ENCODE results near the gene PALLD.

Gene PALLD

GRCh38 chr4:168765726-168766125 lies 268.9 kb downstream of the PALLD start:
- DNase-seq (ENCODE audit: low spot score) = no peak

GRCh38 chr4:168766604-168767316 lies 269.9 kb downstream of the PALLD start:
- DNase-seq (ENCODE audit: low spot score) = no peak

GRCh38 chr4:168769416-168769815 lies 272.6 kb downstream of the PALLD start:
- DNase-seq (ENCODE audit: low spot score) = no peak

- no peak for DNase-seq (ENCODE audit: low spot score)
Measured at GRCh38 chr4:168769837-168770236, 273.0 kb downstream of the PALLD start.

DNA sequence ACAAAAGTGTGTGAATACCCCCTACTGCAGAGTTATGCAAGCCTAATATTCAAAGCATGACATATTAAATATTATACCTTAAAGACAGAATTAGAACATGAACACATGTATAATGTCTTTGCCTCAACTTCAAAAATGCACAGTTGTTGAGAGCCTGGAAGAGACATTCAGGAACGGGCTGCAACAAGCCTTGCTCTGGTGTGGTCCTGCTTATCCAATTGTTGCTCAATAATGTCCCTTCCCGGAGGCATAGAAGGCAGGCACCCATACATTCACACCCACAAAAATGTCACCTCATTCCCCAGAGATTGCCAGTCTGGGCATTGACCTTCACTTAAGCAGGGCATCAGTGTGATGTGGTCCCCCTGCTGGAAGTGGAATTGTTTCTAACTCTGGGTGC lies 274.4 kb downstream of the PALLD start:
- DNase-seq (ENCODE audit: low spot score) = no peak

DNA sequence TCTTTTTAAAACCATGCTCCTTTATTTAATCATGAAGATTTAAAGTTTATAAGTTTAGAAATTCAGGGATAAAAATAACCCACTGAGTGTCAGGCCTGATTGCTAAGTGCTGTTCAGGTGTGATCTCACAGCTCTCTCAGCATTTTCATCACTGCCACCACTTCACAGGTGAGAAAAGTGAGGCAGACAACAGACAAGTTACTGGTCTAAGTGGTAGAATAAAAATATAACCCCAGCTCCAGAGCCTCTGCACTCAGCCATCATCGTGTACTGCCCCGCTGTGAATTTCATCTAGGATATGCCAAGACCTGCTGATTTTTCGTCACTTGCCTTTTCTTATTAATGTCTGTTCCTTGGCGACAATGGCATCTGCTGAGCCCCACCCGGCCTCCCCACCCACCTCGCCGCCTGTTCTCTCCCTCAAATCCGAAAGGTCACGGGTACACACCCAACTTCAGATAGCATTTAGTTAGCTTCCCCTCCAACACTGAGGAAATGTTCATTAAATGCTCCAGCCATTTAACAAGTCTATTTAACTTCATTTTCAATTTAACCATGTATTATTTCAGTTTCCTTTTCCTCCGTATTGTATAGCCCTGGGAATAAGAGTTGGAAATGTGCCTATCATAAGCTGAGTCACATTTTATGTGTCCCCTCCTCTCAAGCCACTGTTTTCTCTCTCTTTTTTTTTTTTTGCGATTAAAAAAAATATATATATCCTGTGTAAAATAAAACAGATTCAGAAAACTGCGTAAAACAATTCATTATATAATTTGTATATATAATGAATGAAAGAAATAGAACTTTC lies 276.7 kb downstream of the PALLD start:
- no peak for DNase-seq (ENCODE audit: low spot score)

GRCh38 chr4:168776382-168776781 lies 279.5 kb downstream of the PALLD start:
- DNase-seq (ENCODE audit: low spot score) = no peak

- DNase-seq (ENCODE audit: low spot score) = no peak
Measured at GRCh38 chr4:168777277-168777965, 280.6 kb downstream of the PALLD start.

- no peak for DNase-seq (ENCODE audit: low spot score)
Measured at GRCh38 chr4:168781341-168781740, 284.5 kb downstream of the PALLD start.

- DNase-seq (ENCODE audit: low spot score) = no peak
Measured at GRCh38 chr4:168781926-168782325, 285.1 kb downstream of the PALLD start.

GRCh38 chr4:168782439-168782838 lies 285.6 kb downstream of the PALLD start:
- no peak for DNase-seq (ENCODE audit: low spot score)

DNA sequence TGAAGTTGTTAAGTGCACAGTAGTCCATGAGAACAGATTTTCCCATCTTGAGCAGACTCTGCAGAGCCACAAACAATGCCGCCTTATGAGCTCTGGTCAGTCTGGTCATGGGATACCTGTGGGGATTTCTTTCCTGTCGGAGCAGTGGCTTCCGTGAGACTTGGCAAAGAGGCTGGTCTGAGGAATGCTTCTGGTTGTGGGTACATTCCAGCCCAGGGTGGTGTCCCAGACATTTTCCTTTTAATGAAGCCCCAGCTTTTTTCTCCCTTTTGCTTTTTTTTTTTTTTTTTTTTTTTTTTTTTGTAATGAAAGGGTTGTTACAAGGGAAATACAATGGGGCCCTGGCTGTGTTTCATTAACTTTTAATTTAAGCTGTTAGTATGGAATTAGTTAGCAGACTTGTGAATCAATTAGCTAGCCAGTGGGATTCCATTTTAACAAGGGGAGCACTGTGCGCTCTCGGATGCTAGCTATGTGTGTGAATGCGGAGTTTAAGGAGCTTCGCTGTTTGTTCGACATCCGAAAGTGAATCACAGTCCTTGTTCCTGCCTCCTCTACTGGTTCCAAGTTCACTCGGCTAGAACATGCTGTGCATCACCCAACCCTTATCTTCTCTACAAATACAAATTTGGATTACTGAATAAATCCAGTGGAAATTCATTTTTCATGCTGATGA lies 288.1 kb downstream of the PALLD start:
- no peak for DNase-seq (ENCODE audit: low spot score)

- no peak for DNase-seq (ENCODE audit: low spot score)
Measured at GRCh38 chr4:168787334-168787733, 290.5 kb downstream of the PALLD start.

DNA sequence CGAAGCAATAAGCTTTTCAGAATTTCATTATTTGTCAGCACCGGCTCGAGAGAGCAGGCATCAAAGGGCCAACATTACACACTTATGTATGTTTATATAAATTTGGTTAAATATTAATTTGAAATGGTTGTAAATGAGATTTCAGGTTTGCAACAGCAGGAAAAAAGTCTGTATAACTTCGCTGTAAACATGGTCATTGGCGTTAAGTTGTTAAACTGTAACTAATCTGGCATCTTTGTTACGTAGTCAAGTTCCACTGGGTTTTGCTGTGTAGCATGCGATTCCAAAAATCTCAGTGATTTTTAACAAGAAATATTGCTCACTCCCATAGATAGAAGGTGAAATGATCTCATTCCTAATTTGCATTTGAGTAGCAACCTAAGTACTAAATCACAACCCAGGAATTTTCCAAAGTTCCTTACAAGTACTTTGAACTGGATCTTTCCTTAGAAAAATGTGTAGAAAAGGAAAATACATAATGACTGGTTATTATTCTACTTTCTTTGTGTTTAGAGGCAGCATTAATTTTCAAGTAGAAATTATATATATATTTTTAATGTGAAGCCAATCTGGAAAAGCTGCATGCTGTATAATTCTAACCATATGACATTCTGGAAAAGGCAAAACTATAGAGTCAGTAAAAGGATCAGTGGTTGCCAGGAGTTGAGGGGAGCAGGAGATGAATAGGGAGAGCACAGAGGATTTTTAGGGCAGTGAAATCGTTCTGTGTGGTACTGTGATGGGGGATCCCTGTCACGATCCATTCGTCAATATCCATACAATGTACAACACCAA lies 291.1 kb downstream of the PALLD start:
- no peak for DNase-seq (ENCODE audit: low spot score)

DNA sequence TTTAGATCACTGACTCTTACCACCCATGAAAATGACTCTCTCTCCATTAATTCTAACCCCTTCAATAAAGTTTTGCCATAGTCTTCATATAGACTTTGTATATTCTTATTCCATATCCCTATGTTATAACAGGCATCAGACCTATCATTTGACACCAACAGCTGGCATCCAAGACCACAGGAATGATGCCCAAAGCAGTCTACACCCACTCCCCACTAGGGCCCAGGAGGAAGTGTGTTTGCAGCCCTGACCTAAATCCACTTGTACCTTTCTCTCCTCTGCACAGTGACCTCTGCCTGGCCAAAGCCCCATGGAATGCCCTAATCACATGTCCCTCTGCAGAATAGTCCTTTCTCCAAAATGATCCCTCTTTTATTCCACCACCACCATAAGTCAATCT lies 294.0 kb downstream of the PALLD start:
- no peak for DNase-seq (ENCODE audit: low spot score)

- no peak for DNase-seq (ENCODE audit: low spot score)
Measured at GRCh38 chr4:168791376-168791775, 294.5 kb downstream of the PALLD start.

- DNase-seq (ENCODE audit: low spot score) = no peak
Measured at GRCh38 chr4:168793542-168793941, 296.7 kb downstream of the PALLD start.

GRCh38 chr4:168794092-168794707 lies 297.3 kb downstream of the PALLD start:
- DNase-seq (ENCODE audit: low spot score) = no peak

- DNase-seq (ENCODE audit: low spot score) = no peak
Measured at GRCh38 chr4:168794881-168795280, 298.0 kb downstream of the PALLD start.

- no peak for DNase-seq (ENCODE audit: low spot score)
Measured at GRCh38 chr4:168795346-168795745, 298.5 kb downstream of the PALLD start.
